B cell (primary cell): ENCODE data around the gene DENND4C. TPM values are rescaled to one million over a fixed set of nuclear protein-coding genes. Genes with fewer than 3 reads are reported as not detected.

Source experiments
- ATAC-seq: fragments of 200-7000 bp; cut with Tn5 transposase; one replicate; pipeline ENCODE4 v1.10.0; 2021; ENCODE audit warnings: low read depth, mild to moderate bottlenecking, moderate number of reproducible peaks, moderate library complexity
- CTCF ChIA-PET: fragments of 350-600 bp; sonication (Branson Sonifier 250); formaldehyde crosslinking; loops from one replicate; lab custom pipeline; 2021; ENCODE audit warnings: antibody characterized with exemption, inconsistent platforms; lab: Charles Lee
- POLR2A ChIA-PET: fragments of 350-600 bp; sonication (Branson Sonifier 250); formaldehyde crosslinking; loops from one replicate; lab custom pipeline; 2021; ENCODE audit warnings: antibody characterized with exemption; lab: Charles Lee
- DNase-seq: peaks from one replicate; pipeline ENCODE4 v3.0.0; 2013
- H2AFZ ChIP-seq: 2 replicates; pipeline ENCODE4 v1.6.1; 2012; ENCODE audit warnings: mild to moderate bottlenecking, low read depth, low read length; ENCODE audit not compliant: insufficient read depth, poor library complexity, severe bottlenecking
- H3K27ac ChIP-seq, 2 donors: 1 replicate in 1 of 2; 2 replicates in 1 of 2; pipeline ENCODE4 v1.5.1; 2012 to 2013; ENCODE audit warnings: low read length in 2 of 2, mild to moderate bottlenecking in 2 of 2, moderate library complexity in 1 of 2
- H3K27me3 ChIP-seq, 4 experiments: fragments of 200-600 bp in 1 of 4; sonication (generic) in 1 of 4; replicated peaks in 1 of 4; 1 replicate in 2 of 4; 2 replicates in 2 of 4; pipeline versions ENCODE4 v1.6.1 to v1.7.0; 2013 to 2016; ENCODE audit warnings: low read length in 3 of 4, mild to moderate bottlenecking in 2 of 4, mixed read lengths in 1 of 4, moderate library complexity in 1 of 4; ENCODE audit not compliant: insufficient read depth in 4 of 4, control insufficient read depth in 3 of 4; ENCODE audit errors: control extremely low read depth in 1 of 4
- H3K36me3 ChIP-seq, 2 experiments: replicated peaks in 1 of 2; 1 replicate in 1 of 2; 2 replicates in 1 of 2; pipeline versions ENCODE4 v1.6.1 to v1.7.1; 2013; ENCODE audit warnings: low read length in 1 of 2; ENCODE audit not compliant: insufficient read depth in 2 of 2, control insufficient read depth in 1 of 2; ENCODE audit errors: control extremely low read depth in 1 of 2, extremely low read depth in 1 of 2
- H3K4me1 ChIP-seq, 2 donors: fragments of 200-600 bp in 1 of 2; sonication (generic) in 1 of 2; 1 replicate in 1 of 2; 2 replicates in 1 of 2; pipeline versions ENCODE4 v1.5.1 to v1.6.1; 2013 to 2017; ENCODE audit warnings: low read length in 2 of 2; ENCODE audit not compliant: control insufficient read depth in 2 of 2, insufficient read depth in 2 of 2
- H3K4me2 ChIP-seq: replicated peaks from 2 replicates; pipeline ENCODE3; 2012; ENCODE audit warnings: mild to moderate bottlenecking, low read depth, low read length; ENCODE audit not compliant: poor library complexity, severe bottlenecking
- H3K4me3 ChIP-seq, 5 experiments: fragments of 200-600 bp in 1 of 5; sonication (generic) in 1 of 5; 1 replicate in 3 of 5; 2 replicates in 2 of 5; pipeline versions ENCODE4 v1.5.1 to v1.7.0; 2011 to 2016; ENCODE audit warnings: low read length in 4 of 5, mild to moderate bottlenecking in 4 of 5, low read depth in 2 of 5, control low read depth in 1 of 5, moderate library complexity in 1 of 5; ENCODE audit not compliant: insufficient read depth in 1 of 5; ENCODE audit errors: control extremely low read depth in 1 of 5, extremely low read depth in 1 of 5
- H3K79me2 ChIP-seq: fragments of 200-600 bp; sonication (generic); one replicate; pipeline ENCODE4 v1.6.0; 2016; ENCODE audit warnings: low read length; ENCODE audit not compliant: control insufficient read depth, insufficient read depth
- H3K9ac ChIP-seq: fragments of 200-600 bp; sonication (generic); 2 replicates; pipeline ENCODE4 v1.6.1; 2017; ENCODE audit warnings: mild to moderate bottlenecking, low read length, moderate library complexity
- H3K9me3 ChIP-seq, 3 donors: one replicate each; pipeline versions ENCODE4 v1.6.1 to v1.7.1; 2013; ENCODE audit warnings: low read length in 2 of 3; ENCODE audit not compliant: control insufficient read depth in 2 of 3, insufficient read depth in 1 of 3; ENCODE audit errors: control extremely low read depth in 1 of 3
- H4K20me1 ChIP-seq: 2 replicates; pipeline ENCODE4 v1.6.0; 2012; ENCODE audit warnings: mild to moderate bottlenecking, low read length; ENCODE audit not compliant: insufficient read depth, control insufficient read depth, poor library complexity, severe bottlenecking
- H3K27ac Mint-ChIP-seq: one replicate; pipeline ENCODE4 v1.8.0; 2021; ENCODE audit warnings: mixed read lengths
- H3K27me3 Mint-ChIP-seq: one replicate; pipeline ENCODE4 v1.8.0; 2021; ENCODE audit warnings: mixed read lengths
- H3K4me1 Mint-ChIP-seq: one replicate; pipeline ENCODE4 v1.8.0; 2021; ENCODE audit warnings: mixed read lengths
- H3K4me3 Mint-ChIP-seq: one replicate; pipeline ENCODE4 v1.8.0; 2021; ENCODE audit warnings: mixed read lengths
- H3K9me3 Mint-ChIP-seq: one replicate; pipeline ENCODE4 v1.8.0; 2022; ENCODE audit warnings: mixed read lengths; ENCODE audit not compliant: insufficient read depth
- CTCF ChIP-seq: fragments of 200-600 bp; IDR thresholded peaks from one replicate; pipeline ENCODE4 v1.8.0; 2022; ENCODE audit warnings: antibody characterized with exemption, mild to moderate bottlenecking
- EZH2 ChIP-seq: IDR thresholded peaks from 2 replicates; pipeline ENCODE4 v1.6.1; 2012; ENCODE audit warnings: borderline replicate concordance, low read depth, mild to moderate bottlenecking, moderate library complexity, low read length; ENCODE audit not compliant: insufficient read depth, poor library complexity, severe bottlenecking
- WGBS: methylation state at CpG from one replicate; pipeline ENCODE4 v1.1.5; 2013; ENCODE audit warnings: missing lambda C conversion rate; ENCODE audit not compliant: insufficient coverage; 5-methylcytosine and 5-hydroxymethylcytosine counted together
- intact Hi-C: fragments of 100-400 bp; cut with micrococcal nuclease; formaldehyde crosslinking; loops from one replicate; pipeline ENCODE4 v1.10.0; 2022
- polyA plus RNA-seq: library from polyadenylated mRNA; depleted of rRNA; stranded (reverse); fragments of >200 nt; gene quantifications from 2 replicates; pipeline ENCODE4 v1.2.3, GENCODE V29; 2012
- total RNA-seq, 2 donors: library from RNA; stranded (reverse); fragments of 120-200 nt in 1 of 2; gene quantifications; 1 replicate in 1 of 2; 2 replicates in 1 of 2; pipeline versions ENCODE4 v1.2.3 to v1.2.4, GENCODE V29; 2013 to 2022

Gene DENND4C
- total and polyA plus RNA-seq, 2 donors (not counting 1 experiment from before 2014, with no cell fraction given): 9.9 to 52.4 TPM

- Mint-ChIP-seq H3K4me3 (no peak overlapping the region), H3K27me3 (no peaks in the 10 kb centered on the region), H3K4me1 (no peaks in the 10 kb centered on the region), H3K27ac (no peak overlapping the region), H3K9me3 (no peaks in the 10 kb centered on the region)
- ChIA-PET CTCF (no interaction called here), POLR2A (no interaction called here)
- ATAC-seq (no peak), DNase-seq (no peak)
- no peaks in the 10 kb centered on the region for H3K4me1 ChIP-seq
- H3K27ac ChIP-seq: no peak overlapping the region
- H3K36me3 ChIP-seq: no peaks in the 10 kb centered on the region
- H3K9me3 ChIP-seq: no peaks in the 10 kb centered on the region
- no peaks in the 10 kb centered on the region for H3K27me3 ChIP-seq
- WGBS: no CpG with 5 or more reads among the region's 2 CpGs
- H3K79me2 ChIP-seq: peaks cover 4% of the 10 kb centered on the region
- TF ChIP-seq CTCF (no peak), EZH2 (no peak)
- no peaks in the 10 kb centered on the region for H4K20me1 ChIP-seq
- H3K4me2 ChIP-seq: no peak overlapping the region
- no peak overlapping the region for H2AFZ ChIP-seq
- intact Hi-C loops: no loop called here
- no peak overlapping the region for H3K4me3 ChIP-seq
- no peak overlapping the region for H3K9ac ChIP-seq
Measured at GRCh38 chr9:19416143-19416542, 185.7 kb downstream of the DENND4C start.

GRCh38 chr9:19420877-19421276, 190.4 kb downstream of the DENND4C start:
- H3K27ac Mint-ChIP-seq: no peak overlapping the region
- ChIA-PET CTCF (interaction anchor here (0.5 to 1.4 kb wide), 2 partner anchors 44 to 334 kb away, joined by 3 read pairs; no protein-coding TSS in a partner anchor), POLR2A (no interaction called here)
- Histone ChIP-seq H3K4me2 (no peak overlapping the region), H3K9me3 (no peaks in the 10 kb centered on the region), H3K9ac (no peak overlapping the region), H3K79me2 (no peaks in the 10 kb centered on the region), H3K4me1 (no peaks in the 10 kb centered on the region), H3K27me3 (no peaks in the 10 kb centered on the region), H3K27ac (no peak overlapping the region), H2AFZ (no peak overlapping the region), H3K36me3 (no peaks in the 10 kb centered on the region), H3K4me3 (no peak overlapping the region), H4K20me1 (no peaks in the 10 kb centered on the region)
- TF ChIP-seq EZH2 (no peak), CTCF (no peak)
- H3K27me3 Mint-ChIP-seq: no peaks in the 10 kb centered on the region
- WGBS: no CpG with 5 or more reads among the region's 1 CpG
- no peaks in the 10 kb centered on the region for H3K4me1 Mint-ChIP-seq
- intact Hi-C loops: no loop called here
- no peak overlapping the region for H3K4me3 Mint-ChIP-seq
- no peak for DNase-seq
- ATAC-seq: no peak
- no peaks in the 10 kb centered on the region for H3K9me3 Mint-ChIP-seq

Other genes starting within 250 kb of the DENND4C start
- 0.07 TPM in 1 of 2 replicates, not detected in the other for gene SAXO1, start 197.5 kb upstream of the DENND4C start, total RNA-seq
- gene SAXO1, start 197.5 kb upstream of the DENND4C start, polyA plus RNA-seq: 0.01 TPM in 1 of 2 replicates, not detected in the other
- 49.2 and 52.1 TPM in 2 replicates for gene RRAGA, start 181.3 kb upstream of the DENND4C start, total RNA-seq
- gene RRAGA, start 181.3 kb upstream of the DENND4C start, polyA plus RNA-seq: 20.6 and 29.5 TPM in 2 replicates
- 13.5 and 14.6 TPM in 2 replicates for gene HAUS6, start 127.8 kb upstream of the DENND4C start, total RNA-seq
- gene HAUS6, start 127.8 kb upstream of the DENND4C start, polyA plus RNA-seq: 4.1 and 5.3 TPM in 2 replicates
- gene PLIN2, start 103.2 kb upstream of the DENND4C start, total RNA-seq: 16.4 and 19.1 TPM in 2 replicates
- gene PLIN2, start 103.2 kb upstream of the DENND4C start, polyA plus RNA-seq: 61.3 and 63.9 TPM in 2 replicates
- 2,744 and 2,983 TPM in 2 replicates for gene RPS6, start 149.5 kb downstream of the DENND4C start, total RNA-seq
- 2,214 and 2,326 TPM in 2 replicates for gene RPS6, start 149.5 kb downstream of the DENND4C start, polyA plus RNA-seq
- gene ACER2, start 178.3 kb downstream of the DENND4C start, total RNA-seq: 5.5 and 6.1 TPM in 2 replicates
- gene ACER2, start 178.3 kb downstream of the DENND4C start, polyA plus RNA-seq: 1.1 and 1.8 TPM in 2 replicates